MM.1S (cell line): ENCODE results near the gene GPC3.

Source experiments
- DNase-seq: peaks from one replicate; pipeline ENCODE4 v3.0.0-alpha.2; 2015
- H2AFZ ChIP-seq: fragments of 300-600 bp; sonication (generic); 2 replicates; pipeline ENCODE4 v1.6.0; 2016; ENCODE audit warnings: antibody characterized with exemption, low read length
- H3F3A ChIP-seq: fragments of 300-600 bp; sonication (generic); 2 replicates; pipeline ENCODE4 v1.6.1; 2016; ENCODE audit warnings: mild to moderate bottlenecking, antibody characterized with exemption, low read length, moderate library complexity, mixed read lengths; ENCODE audit not compliant: insufficient read depth
- H3K27ac ChIP-seq: fragments of 300-600 bp; sonication (generic); 2 replicates; pipeline ENCODE4 v1.5.1; 2016; ENCODE audit warnings: mild to moderate bottlenecking, low read length
- H3K27me3 ChIP-seq: fragments of 300-600 bp; sonication (generic); replicated peaks from 2 replicates; pipeline ENCODE4 v1.6.0; 2016; ENCODE audit warnings: low read length; ENCODE audit not compliant: insufficient read depth
- H3K36me3 ChIP-seq: fragments of 300-600 bp; sonication (generic); replicated peaks from 2 replicates; pipeline ENCODE4 v1.6.1; 2016; ENCODE audit warnings: mild to moderate bottlenecking, low read length, mixed read lengths; ENCODE audit not compliant: insufficient read depth
- H3K4me1 ChIP-seq: fragments of 300-600 bp; sonication (generic); 2 replicates; pipeline ENCODE4 v1.6.1; 2016; ENCODE audit warnings: low read length, mixed read lengths
- H3K4me2 ChIP-seq: fragments of 300-600 bp; sonication (generic); 2 replicates; pipeline ENCODE4 v1.6.0; 2016; ENCODE audit warnings: low read depth, low read length
- H3K4me3 ChIP-seq: fragments of 300-600 bp; sonication (generic); 2 replicates; pipeline ENCODE4 v1.5.1; 2016; ENCODE audit warnings: low read length, mixed read lengths
- H3K79me2 ChIP-seq: fragments of 300-600 bp; sonication (generic); 2 replicates; pipeline ENCODE4 v1.6.1; 2016; ENCODE audit warnings: mixed run types, low read length, mixed read lengths
- H3K9ac ChIP-seq: fragments of 300-600 bp; sonication (generic); 2 replicates; pipeline ENCODE4 v1.6.1; 2016; ENCODE audit warnings: low read length, mixed read lengths
- H3K9me2 ChIP-seq: fragments of 300-600 bp; sonication (generic); replicated peaks from 2 replicates; pipeline ENCODE4 v1.6.1; 2016; ENCODE audit warnings: mild to moderate bottlenecking, low read length, mixed read lengths; ENCODE audit not compliant: insufficient read depth
- H3K9me3 ChIP-seq: fragments of 300-600 bp; sonication (generic); replicated peaks from 2 replicates; pipeline ENCODE4 v1.6.1; 2016; ENCODE audit warnings: mild to moderate bottlenecking, low read length, mixed read lengths; ENCODE audit not compliant: insufficient read depth
- H4K20me1 ChIP-seq: fragments of 300-600 bp; sonication (generic); 2 replicates; pipeline ENCODE4 v1.6.1; 2016; ENCODE audit warnings: mild to moderate bottlenecking, low read length, moderate library complexity, mixed read lengths; ENCODE audit not compliant: insufficient read depth
- CTCF ChIP-seq: fragments of 300-600 bp; sonication (generic); IDR thresholded peaks from 2 replicates; pipeline ENCODE4 v1.5.1; 2016; ENCODE audit warnings: antibody characterized with exemption, low read length, mixed read lengths
- EZH2 ChIP-seq: fragments of 300-600 bp; sonication (generic); optimal IDR thresholded peaks from 2 replicates; pipeline ENCODE3; 2017; ENCODE audit warnings: low read depth, mild to moderate bottlenecking, antibody characterized with exemption, low read length, mixed read lengths
- EZH2phosphoT487 ChIP-seq: fragments of 300-600 bp; sonication (generic); IDR thresholded peaks from 2 replicates; pipeline ENCODE4 v1.6.1; 2018; ENCODE audit warnings: antibody characterized with exemption, low read length

GPC3 gene

GRCh38 chrX:133850399-133850798 lies 135.0 kb downstream of the GPC3 start:
- Histone ChIP-seq H2AFZ (no peak overlapping the region), H3K27me3 (no peaks in the 10 kb centered on the region), H3K4me3 (no peak overlapping the region), H4K20me1 (no peaks in the 10 kb centered on the region), H3K36me3 (no peaks in the 10 kb centered on the region), H3K9ac (no peak overlapping the region), H3K4me1 (no peaks in the 10 kb centered on the region), H3K4me2 (no peak overlapping the region), H3K27ac (no peak overlapping the region), H3K9me3 (no peaks in the 10 kb centered on the region), H3F3A (no peaks in the 10 kb centered on the region), H3K9me2 (no peaks in the 10 kb centered on the region), H3K79me2 (no peaks in the 10 kb centered on the region)
- TF ChIP-seq EZH2phosphoT487: no peak
- no peak for TF ChIP-seq CTCF
- TF ChIP-seq EZH2: no peak
- DNase-seq: no peak

GRCh38 chrX:133849676-133850075 lies 135.7 kb downstream of the GPC3 start:
- Histone ChIP-seq H3F3A (no peaks in the 10 kb centered on the region), H3K4me3 (no peak overlapping the region), H3K9me2 (no peaks in the 10 kb centered on the region), H3K79me2 (no peaks in the 10 kb centered on the region), H3K27me3 (no peaks in the 10 kb centered on the region), H3K9ac (no peak overlapping the region), H4K20me1 (no peaks in the 10 kb centered on the region), H3K4me1 (no peaks in the 10 kb centered on the region), H3K9me3 (no peaks in the 10 kb centered on the region), H3K36me3 (no peaks in the 10 kb centered on the region), H3K27ac (no peak overlapping the region), H2AFZ (no peak overlapping the region), H3K4me2 (no peak overlapping the region)
- no peak for TF ChIP-seq EZH2phosphoT487
- no peak for TF ChIP-seq EZH2
- DNase-seq: no peak

- no peaks in the 10 kb centered on the region for H3K4me1 ChIP-seq
- no peak overlapping the region for H3K4me3 ChIP-seq
- no peak overlapping the region for H3K27ac ChIP-seq
- no peaks in the 10 kb centered on the region for H3K9me2 ChIP-seq
- no peaks in the 10 kb centered on the region for H3F3A ChIP-seq
- H3K4me2 ChIP-seq: no peak overlapping the region
- no peaks in the 10 kb centered on the region for H3K36me3 ChIP-seq
- no peak for DNase-seq
- no peaks in the 10 kb centered on the region for H3K79me2 ChIP-seq
- no peaks in the 10 kb centered on the region for H4K20me1 ChIP-seq
- H3K9me3 ChIP-seq: no peaks in the 10 kb centered on the region
- no peaks in the 10 kb centered on the region for H3K27me3 ChIP-seq
- no peak overlapping the region for H2AFZ ChIP-seq
- TF ChIP-seq EZH2phosphoT487 (no peak), CTCF (no peak), EZH2 (no peak)
- no peak overlapping the region for H3K9ac ChIP-seq
These were observed 137.9 kb downstream of the GPC3 start for GRCh38 chrX:133847340-133847994.

GRCh38 chrX:133846311-133846710 lies 139.1 kb downstream of the GPC3 start:
- no peaks in the 10 kb centered on the region for H3K36me3 ChIP-seq
- H3K9me2 ChIP-seq: no peaks in the 10 kb centered on the region
- H3K27me3 ChIP-seq: no peaks in the 10 kb centered on the region
- no peaks in the 10 kb centered on the region for H3K4me1 ChIP-seq
- no peak for DNase-seq
- H3F3A ChIP-seq: no peaks in the 10 kb centered on the region
- H3K79me2 ChIP-seq: no peaks in the 10 kb centered on the region
- H2AFZ ChIP-seq: no peak overlapping the region
- H3K4me2 ChIP-seq: no peak overlapping the region
- H3K4me3 ChIP-seq: no peak overlapping the region
- TF ChIP-seq CTCF: no peak
- TF ChIP-seq EZH2: no peak
- no peak for TF ChIP-seq EZH2phosphoT487
- H3K27ac ChIP-seq: no peak overlapping the region
- H4K20me1 ChIP-seq: no peaks in the 10 kb centered on the region
- H3K9ac ChIP-seq: no peak overlapping the region
- no peaks in the 10 kb centered on the region for H3K9me3 ChIP-seq
